GM13977 (cell line): ENCODE data around the gene VSTM2L.
"Not testable (repeated sequence)": the region's sequence is repeated elsewhere in the genome, so short reads cannot be mapped to it uniquely, and the experiment has no call there.

Source experiments
- DNase-seq: peaks from one replicate; pipeline ENCODE4 v3.0.0; 2012; ENCODE audit warnings: low spot score
- in situ Hi-C: fragments of 300-500 bp; cut with MboI; formaldehyde crosslinking; loops from one replicate; pipeline ENCODE4 v1.12.0; 2022; ENCODE audit warnings: low sequenced_read_pairs, low pct_unique_long_range_greater_than_20kb, mixed read lengths, inconsistent platforms; ENCODE audit not compliant: unreplicated experiment
- TF ChIP-seq, protein P1 (sequence below): IDR thresholded peaks from 2 replicates; pipeline ENCODE4 v1.5.1; 2012; ENCODE audit warnings: mild to moderate bottlenecking, control low read depth; ENCODE audit not compliant: insufficient read depth; ENCODE audit errors: extremely low read depth, missing control alignments

Gene VSTM2L

DNA sequence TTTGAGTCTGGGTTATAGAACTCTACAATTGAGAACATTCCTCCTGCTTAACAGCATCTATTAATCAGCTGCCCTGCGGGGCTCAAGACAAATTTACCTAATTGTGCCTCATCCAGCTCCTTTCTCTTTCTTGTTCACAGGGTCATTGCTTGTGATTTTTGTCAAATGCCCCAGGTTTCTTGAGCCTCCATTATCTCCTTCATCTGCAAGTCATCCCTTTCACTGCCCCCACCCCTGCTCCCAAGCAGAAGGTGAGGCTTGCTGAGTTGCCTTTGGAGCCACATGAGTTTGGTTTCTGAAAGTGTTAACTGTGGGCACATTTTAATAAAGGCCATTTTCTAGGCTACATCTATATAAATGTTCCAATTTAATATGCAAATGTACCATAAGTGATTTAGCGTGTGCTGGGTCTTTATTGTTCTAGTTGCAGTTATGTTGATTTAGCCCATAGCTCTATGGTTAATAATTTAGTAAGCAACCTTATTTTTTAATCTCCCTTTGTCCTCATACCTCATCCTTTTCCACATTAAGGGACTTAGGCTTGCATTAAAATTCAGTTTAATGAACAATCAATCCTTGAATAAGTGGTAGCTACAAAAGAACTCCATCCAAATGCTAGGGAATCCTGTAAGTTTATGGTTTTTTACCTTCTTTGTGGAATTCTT is 56.1 kb downstream of the VSTM2L start:
- in situ Hi-C loops: no loop called here
- no peak for DNase-seq
- TF ChIP-seq, protein P1, sequence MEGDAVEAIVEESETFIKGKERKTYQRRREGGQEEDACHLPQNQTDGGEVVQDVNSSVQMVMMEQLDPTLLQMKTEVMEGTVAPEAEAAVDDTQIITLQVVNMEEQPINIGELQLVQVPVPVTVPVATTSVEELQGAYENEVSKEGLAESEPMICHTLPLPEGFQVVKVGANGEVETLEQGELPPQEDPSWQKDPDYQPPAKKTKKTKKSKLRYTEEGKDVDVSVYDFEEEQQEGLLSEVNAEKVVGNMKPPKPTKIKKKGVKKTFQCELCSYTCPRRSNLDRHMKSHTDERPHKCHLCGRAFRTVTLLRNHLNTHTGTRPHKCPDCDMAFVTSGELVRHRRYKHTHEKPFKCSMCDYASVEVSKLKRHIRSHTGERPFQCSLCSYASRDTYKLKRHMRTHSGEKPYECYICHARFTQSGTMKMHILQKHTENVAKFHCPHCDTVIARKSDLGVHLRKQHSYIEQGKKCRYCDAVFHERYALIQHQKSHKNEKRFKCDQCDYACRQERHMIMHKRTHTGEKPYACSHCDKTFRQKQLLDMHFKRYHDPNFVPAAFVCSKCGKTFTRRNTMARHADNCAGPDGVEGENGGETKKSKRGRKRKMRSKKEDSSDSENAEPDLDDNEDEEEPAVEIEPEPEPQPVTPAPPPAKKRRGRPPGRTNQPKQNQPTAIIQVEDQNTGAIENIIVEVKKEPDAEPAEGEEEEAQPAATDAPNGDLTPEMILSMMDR: no peak

DNA sequence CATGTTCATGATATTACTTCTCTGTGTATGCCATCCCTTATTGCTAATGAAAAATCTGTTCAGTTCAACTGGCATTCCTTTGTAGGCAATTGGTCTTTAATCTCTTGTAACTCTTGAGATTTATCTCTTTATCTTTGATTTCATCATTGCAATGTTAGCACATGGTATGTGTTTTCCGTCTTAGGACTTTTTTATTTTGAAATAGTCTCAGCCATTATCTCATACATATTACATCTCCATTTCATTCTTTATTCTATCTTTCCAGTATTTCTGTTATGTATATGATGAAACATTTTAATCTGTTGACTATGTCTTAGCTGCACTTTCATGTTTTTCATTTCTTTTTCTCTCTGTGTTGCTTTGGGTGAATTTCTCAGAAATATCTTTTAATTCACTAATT is 58.1 kb downstream of the VSTM2L start:
- in situ Hi-C loops: no loop called here
- no peak for DNase-seq
- TF ChIP-seq, protein P1: no peak

DNA sequence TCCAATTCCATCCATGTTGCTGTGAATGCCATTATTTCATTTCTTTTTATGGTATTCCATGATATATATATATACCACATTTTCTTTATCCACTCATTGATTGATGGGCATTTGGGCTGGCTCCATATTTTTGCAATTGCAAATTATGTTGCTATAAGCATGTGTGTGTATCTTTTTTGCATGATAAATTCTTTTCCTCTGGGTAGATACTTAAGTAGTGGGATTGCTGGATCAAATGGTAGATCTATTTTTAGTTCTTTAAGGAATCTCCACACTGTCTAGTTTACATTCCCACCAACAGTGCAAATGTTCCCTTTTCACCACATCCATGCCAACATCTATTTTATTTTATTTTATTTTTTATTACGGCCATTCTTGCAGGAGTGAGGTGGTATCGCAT is 60.6 kb downstream of the VSTM2L start:
- DNase-seq, in situ Hi-C loops: not testable (repeated sequence)

DNA sequence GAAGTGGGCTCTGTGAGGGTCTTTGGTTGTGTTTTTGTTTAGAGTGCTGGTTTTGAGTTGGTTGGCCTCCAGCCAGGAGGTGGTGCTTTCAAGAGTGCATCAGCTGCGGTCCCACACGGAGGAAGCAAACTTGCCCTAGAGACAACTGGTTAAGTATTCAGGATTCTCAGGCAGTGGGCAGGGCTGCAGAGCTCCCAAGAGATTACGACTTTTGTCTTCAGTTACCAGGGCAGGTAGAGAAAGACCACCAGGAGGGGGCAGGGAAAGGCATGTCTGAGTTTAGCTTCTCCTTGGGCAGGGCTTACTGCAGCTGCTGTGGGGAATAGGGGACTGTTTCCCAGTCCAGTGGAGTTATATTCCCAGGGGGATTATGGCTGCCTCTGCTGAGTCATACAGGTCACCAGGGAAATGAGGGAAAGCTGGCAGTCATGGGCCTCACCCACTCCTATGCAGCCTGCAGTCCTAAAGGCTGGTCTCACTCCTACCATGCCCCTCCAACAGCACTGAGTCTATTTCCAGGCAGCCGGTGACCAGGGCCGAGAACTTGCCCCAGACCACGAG is 66.0 kb downstream of the VSTM2L start:
- no peak for DNase-seq
- TF ChIP-seq, protein P1: no peak
- in situ Hi-C loops: no loop called here

DNA sequence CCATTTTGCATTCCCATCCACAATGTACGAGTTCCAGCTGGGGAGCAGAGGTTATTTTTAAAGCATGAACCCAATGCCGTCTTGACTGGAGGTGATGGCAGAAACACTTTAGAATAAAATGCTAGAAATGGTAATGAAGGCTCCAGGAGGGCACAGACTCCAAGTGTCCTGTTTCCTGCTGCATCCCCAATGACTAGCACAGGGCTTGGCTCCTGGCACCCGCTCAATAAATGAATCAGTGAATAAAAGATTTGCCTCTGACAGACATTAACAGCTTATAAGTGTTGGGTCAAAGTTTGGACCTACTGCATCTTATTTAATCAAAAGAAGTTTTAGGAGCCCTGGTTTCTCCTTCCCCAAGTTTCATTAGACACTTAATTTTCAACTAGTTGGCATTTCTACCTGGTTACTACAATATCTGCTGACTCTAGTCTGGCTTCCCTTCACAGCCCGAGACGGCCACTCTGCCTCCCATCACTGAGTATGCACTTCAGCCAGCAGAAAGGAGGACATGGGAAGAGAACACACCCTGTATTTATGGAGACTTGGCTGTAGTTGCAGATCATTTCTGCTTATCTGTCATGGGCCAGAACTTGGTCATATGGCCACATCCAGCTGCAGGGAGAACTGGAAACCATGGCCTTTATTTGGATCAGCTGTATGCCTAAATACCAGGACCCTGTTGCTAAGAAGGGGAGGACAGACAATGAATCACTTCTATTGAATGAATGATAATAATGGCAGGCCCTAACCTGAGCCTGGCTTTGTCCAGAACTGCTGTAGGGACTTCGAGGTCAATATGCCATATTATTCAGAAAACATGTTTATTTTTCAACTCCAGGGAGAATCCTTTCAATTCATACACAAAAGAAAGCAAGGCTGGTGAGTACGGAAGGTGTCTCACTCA is 67.3 kb downstream of the VSTM2L start:
- DNase-seq: no peak
- TF ChIP-seq, protein P1: no peak
- in situ Hi-C loops: no loop called here

DNA sequence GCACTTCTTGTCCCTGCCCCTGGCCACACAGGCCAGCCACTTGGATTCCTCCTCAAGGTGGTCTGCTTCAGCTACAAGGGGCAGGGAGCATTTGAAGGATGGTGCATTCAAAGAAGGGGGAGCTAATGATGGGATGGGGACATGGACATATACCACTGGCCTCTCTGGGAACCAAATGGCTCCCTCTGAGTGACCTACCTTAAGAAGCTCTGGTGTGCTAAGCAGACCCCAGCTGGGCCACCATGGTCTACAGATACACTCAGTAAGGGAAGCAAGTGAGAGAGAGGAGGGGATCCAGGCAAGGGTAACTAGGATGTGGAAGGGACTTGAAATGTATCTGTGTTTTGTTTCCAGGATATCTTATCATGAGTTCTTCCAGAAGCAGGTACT is 67.9 kb downstream of the VSTM2L start:
- in situ Hi-C loops: no loop called here
- no peak for DNase-seq
- TF ChIP-seq, protein P1: no peak
